ENCODE measurements around the gene SMKR1.

The SMKR1 gene

GRCh38 chr7:129497156-129497555, 5.2 kb upstream of the SMKR1 start:
- DNase-seq (ENCODE audit: low read depth): no peak
- no peak overlapping the region for H3K4me3 ChIP-seq (ENCODE audit: low read length)
- no peak for TF ChIP-seq CTCF (conservative IDR thresholded peaks at IDR 0.05; ENCODE audit: low read length)

DNA sequence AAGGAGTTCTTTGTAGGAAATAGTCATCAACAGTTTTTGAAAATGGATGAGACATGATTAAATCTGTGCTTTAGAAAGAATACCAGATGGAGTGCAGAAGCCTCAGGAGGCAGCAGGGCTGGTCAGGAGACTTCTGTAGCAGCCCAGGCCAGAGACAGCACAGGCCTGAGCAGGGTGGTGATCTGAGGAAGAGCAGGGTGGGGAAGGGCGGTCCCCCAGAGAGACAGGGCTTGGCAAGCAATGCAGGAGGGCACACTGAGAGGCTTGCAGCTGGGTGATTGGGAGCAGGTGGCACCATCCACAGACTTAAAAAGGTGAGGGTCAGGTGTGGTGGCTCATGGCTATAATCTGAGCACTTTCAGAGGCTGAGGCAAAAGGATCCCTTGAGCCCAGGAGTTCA, 4.3 kb upstream of the SMKR1 start:
- H3K4me3 ChIP-seq (ENCODE audit: low read length): no peak overlapping the region
- no peak for DNase-seq (ENCODE audit: low read depth)
- TF ChIP-seq CTCF (conservative IDR thresholded peaks at IDR 0.05; ENCODE audit: low read length): no peak

GRCh38 chr7:129499999-129500398, 2.3 kb upstream of the SMKR1 start:
- no peak for TF ChIP-seq CTCF (conservative IDR thresholded peaks at IDR 0.05; ENCODE audit: low read length)
- DNase-seq (ENCODE audit: low read depth): no peak
- no peak overlapping the region for H3K4me3 ChIP-seq (ENCODE audit: low read length)

DNA sequence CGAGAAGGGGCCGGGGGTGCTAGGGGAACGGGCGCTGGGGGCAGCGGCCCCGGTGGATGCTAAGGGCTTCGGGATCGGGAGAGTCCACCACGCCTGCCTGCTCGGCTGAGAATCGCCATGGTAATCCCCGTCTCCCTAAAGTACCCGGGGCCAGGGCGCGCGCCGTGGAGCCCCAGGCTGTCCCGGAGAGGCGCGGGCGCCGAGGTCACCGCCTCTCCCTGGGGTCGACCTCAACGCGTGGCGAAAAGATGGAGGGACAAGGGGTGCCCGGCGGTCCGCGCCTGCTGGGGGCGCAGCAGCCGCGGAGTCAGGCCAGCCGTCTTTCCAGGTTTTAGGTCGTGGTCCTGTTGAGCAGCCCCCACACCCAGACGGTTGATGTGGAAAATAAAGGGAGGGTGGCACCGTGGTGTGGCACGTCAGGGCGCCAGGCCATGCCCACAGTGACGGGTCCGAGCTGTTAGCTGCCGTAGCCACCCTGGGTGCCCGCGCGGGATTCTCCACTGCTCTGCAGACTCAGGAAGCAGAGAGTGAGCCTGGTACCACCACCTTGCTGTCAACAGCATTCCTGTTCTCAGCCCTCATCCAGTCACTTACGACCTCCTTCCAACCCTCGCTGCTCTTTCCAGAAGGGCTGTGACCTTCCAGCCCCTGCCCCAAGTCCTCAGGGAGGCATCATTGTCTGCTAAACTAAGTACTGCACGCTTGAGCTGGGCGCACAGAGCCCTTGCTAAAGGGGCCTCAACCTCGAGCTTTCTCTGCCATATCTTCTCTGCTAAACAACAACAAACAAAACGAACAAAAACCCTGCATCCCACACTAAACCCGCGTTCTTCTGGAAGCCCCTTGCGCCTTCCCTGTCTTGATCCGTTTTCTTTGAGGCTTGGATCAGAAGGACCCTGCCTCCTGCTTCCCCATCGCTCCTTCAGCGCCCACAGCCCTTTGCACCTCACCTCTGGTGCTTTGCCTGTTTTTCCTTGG, 666 bp downstream of the SMKR1 start:
- 0 out of 2 replicates have a peak, but pooled peaks have one; percentile 12 for TF ChIP-seq CTCF (conservative IDR thresholded peaks at IDR 0.05; ENCODE audit: low read length)
- H3K4me3 ChIP-seq (ENCODE audit: low read length): peak overlapping the region; percentile 58
- no peak for DNase-seq (ENCODE audit: low read depth)

DNA sequence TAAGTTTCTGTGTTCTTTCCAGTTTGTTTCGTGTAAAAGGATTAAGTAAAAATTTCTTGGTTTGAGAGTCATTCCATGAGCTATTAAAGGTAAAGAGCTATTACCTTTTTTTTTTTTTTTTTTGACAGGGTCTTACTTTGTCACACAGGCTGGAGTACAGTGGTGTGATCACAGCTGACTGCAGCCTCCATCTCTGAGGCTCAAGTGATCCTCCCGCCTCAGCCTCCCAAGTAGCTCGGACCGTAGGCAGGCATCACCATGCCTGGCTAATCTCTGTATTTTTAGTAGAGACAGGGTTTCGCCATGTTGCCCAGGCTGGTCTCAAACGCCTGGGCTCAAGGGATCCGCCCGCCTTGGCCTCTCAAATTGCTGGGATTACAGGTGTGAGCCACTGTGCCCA, 1.4 kb downstream of the SMKR1 start:
- DNase-seq (ENCODE audit: low read depth): no peak
- no peak overlapping the region for H3K4me3 ChIP-seq (ENCODE audit: low read length)
- no peak for TF ChIP-seq CTCF (conservative IDR thresholded peaks at IDR 0.05; ENCODE audit: low read length)

- DNase-seq (ENCODE audit: low read depth): no peak
- H3K4me3 ChIP-seq (ENCODE audit: low read length): no peak overlapping the region
- no peak for TF ChIP-seq CTCF (conservative IDR thresholded peaks at IDR 0.05; ENCODE audit: low read length)
Measured at GRCh38 chr7:129512192-129512591, 9.9 kb downstream of the SMKR1 start.

DNA sequence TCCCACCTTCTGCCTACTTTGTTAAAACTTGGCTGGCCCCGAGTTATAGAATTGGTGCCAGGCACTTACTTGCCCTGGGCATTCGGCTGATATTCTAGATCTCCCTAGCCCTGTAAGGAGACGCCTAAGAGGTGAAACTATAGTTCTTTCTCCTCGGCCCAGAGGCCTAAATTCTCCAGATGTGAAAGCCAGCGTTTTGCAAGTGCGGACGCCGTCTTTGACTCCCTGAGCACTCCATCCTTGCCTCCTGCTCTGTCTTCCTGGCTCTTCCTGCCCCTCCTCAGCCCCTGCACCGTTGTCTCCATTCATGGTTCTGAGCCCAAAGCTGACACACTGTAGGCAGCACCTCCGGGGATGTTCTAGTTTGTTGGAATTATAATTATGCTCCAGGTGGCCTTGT, 11.2 kb downstream of the SMKR1 start:
- no peak overlapping the region for H3K4me3 ChIP-seq (ENCODE audit: low read length)
- no peak for DNase-seq (ENCODE audit: low read depth)
- no peak for TF ChIP-seq CTCF (conservative IDR thresholded peaks at IDR 0.05; ENCODE audit: low read length)

All from AG10803 (cell line).